NT2/D1 (cell line): ENCODE data around the gene SLC35E2B.

Experiments
- DNase-seq: peaks from one replicate; pipeline ENCODE4 v3.0.0-alpha.2; 2011; ENCODE audit warnings: low read depth, low spot score
- H3K27me3 ChIP-seq: 2 replicates; pipeline ENCODE4 v1.6.0; 2011; ENCODE audit warnings: mild to moderate bottlenecking; ENCODE audit not compliant: insufficient read length, insufficient read depth
- H3K36me3 ChIP-seq: 2 replicates; pipeline ENCODE4 v1.6.1; 2011; ENCODE audit warnings: mild to moderate bottlenecking, low read length, mixed read lengths; ENCODE audit not compliant: insufficient read depth, insufficient read length
- H3K4me1 ChIP-seq: 2 replicates; pipeline ENCODE4 v1.5.1; 2011; ENCODE audit not compliant: insufficient read depth, insufficient read length
- H3K4me3 ChIP-seq: 2 replicates; pipeline ENCODE4 v1.5.1; 2011; ENCODE audit warnings: low read depth; ENCODE audit not compliant: insufficient read length
- H3K9ac ChIP-seq: 2 replicates; pipeline ENCODE4 v1.6.0; 2011; ENCODE audit warnings: low read depth; ENCODE audit not compliant: insufficient read length
- H3K9me3 ChIP-seq: 2 replicates; pipeline ENCODE4 v1.5.1; 2011; ENCODE audit warnings: mild to moderate bottlenecking, low read length; ENCODE audit not compliant: insufficient read depth
- SUZ12 ChIP-seq: IDR thresholded peaks from 2 replicates; pipeline ENCODE4 v1.6.1; 2011; ENCODE audit not compliant: insufficient read length, insufficient read depth; ENCODE audit errors: extremely low read depth
- YY1 ChIP-seq: IDR thresholded peaks from 2 replicates; pipeline ENCODE4 v1.6.1; 2011; ENCODE audit not compliant: insufficient read length, insufficient read depth
- ZNF274 ChIP-seq: IDR thresholded peaks from 2 replicates; pipeline ENCODE4 v1.6.1; 2011; ENCODE audit warnings: mild to moderate bottlenecking, low read depth, low read length

SLC35E2B gene

GRCh38 chr1:1631782-1632420 is 60.7 kb downstream of the SLC35E2B start, which contains the start of gene MMP23B:
Gene MMP23B (plus strand): TSS chr1:1632173. CDS start chr1:1632219, 46 bp downstream.
- no peak for DNase-seq
- H3K27me3 ChIP-seq: no peaks in the 10 kb centered on the region
- peak within 1 kb of the TSS; percentile 47 for H3K4me3 ChIP-seq
- H3K4me1 ChIP-seq: no peaks in the 10 kb centered on the region
- TF ChIP-seq SUZ12 (no peak), YY1 (no peak)
- H3K36me3 ChIP-seq: peaks cover 21% of the 10 kb centered on the region
- peak within 1 kb of the TSS; percentile 64 for H3K9ac ChIP-seq
- H3K9me3 ChIP-seq: no peaks in the 10 kb centered on the region

GRCh38 chr1:1630965-1631781 is 61.4 kb downstream of the SLC35E2B start:
- peaks cover 16% of the 10 kb centered on the region for H3K36me3 ChIP-seq
- H3K27me3 ChIP-seq: no peaks in the 10 kb centered on the region
- H3K9me3 ChIP-seq: no peaks in the 10 kb centered on the region
- no peak for TF ChIP-seq SUZ12
- no peak for TF ChIP-seq YY1
- no peak for DNase-seq
- no peaks in the 10 kb centered on the region for H3K4me1 ChIP-seq
- peak overlapping the region; percentile 64 for H3K9ac ChIP-seq
- H3K4me3 ChIP-seq: no peak overlapping the region

GRCh38 chr1:1630191-1630964 is 62.2 kb downstream of the SLC35E2B start:
- Histone ChIP-seq H3K4me1 (no peaks in the 10 kb centered on the region), H3K27me3 (no peaks in the 10 kb centered on the region), H3K9ac (no peak overlapping the region), H3K36me3 (peaks cover 16% of the 10 kb centered on the region), H3K9me3 (no peaks in the 10 kb centered on the region), H3K4me3 (no peak overlapping the region)
- TF ChIP-seq YY1 (no peak), SUZ12 (no peak), ZNF274 (no peak)
- DNase-seq: no peak

DNA sequence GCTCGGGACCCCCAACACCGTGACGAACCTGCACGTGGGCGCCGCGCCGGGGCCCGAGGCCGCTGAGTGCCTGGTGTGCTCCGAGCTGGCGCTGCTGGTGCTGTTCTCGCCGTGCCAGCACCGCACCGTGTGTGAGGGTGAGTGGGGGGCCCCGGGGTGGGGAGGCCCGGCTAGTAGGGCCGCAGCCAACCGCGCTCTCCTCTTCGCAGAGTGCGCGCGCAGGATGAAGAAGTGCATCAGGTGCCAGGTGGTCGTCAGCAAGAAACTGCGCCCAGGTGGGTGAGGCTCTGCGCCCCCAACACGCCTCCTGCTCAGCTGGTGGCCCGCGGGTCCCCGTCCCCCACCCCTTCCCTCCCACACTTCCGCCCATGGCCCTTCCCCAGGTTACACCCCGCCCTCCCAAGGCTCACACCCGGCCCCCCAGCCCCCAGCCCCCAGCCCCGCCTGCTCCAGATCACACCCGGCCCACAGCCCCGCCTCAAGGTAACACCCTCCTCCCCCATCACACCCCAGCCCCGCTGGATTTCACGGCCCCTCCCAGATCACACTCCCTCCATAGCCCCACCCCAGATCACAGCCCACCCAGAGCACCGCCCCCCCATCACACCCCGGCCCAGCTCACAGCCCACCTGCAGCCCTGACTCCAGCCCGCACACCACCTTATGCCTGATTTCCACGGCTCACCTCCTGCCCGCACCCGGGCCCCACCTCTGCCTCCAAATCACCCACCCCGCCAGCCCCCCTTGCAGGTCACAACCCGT is 63.0 kb downstream of the SLC35E2B start:
- Histone ChIP-seq H3K4me3 (no peak overlapping the region), H3K4me1 (no peaks in the 10 kb centered on the region), H3K9me3 (no peaks in the 10 kb centered on the region), H3K36me3 (peaks cover 16% of the 10 kb centered on the region), H3K27me3 (no peaks in the 10 kb centered on the region), H3K9ac (no peak overlapping the region)
- DNase-seq: no peak
- no peak for TF ChIP-seq SUZ12
- TF ChIP-seq YY1: no peak
- TF ChIP-seq ZNF274: no peak

- no peak overlapping the region for H3K9ac ChIP-seq
- no peak overlapping the region for H3K4me3 ChIP-seq
- no peak for DNase-seq
- H3K4me1 ChIP-seq: no peaks in the 10 kb centered on the region
- TF ChIP-seq ZNF274 (no peak), YY1 (no peak), SUZ12 (no peak)
- peaks cover 16% of the 10 kb centered on the region for H3K36me3 ChIP-seq
- no peaks in the 10 kb centered on the region for H3K9me3 ChIP-seq
- H3K27me3 ChIP-seq: no peaks in the 10 kb centered on the region
These were observed 63.7 kb downstream of the SLC35E2B start for GRCh38 chr1:1628754-1629429.
